Measurements from ENCODE around the gene ACVRL1. TPM values are rescaled to one million over a fixed set of nuclear protein-coding genes. Genes with fewer than 3 reads are reported as not detected.

Gene ACVRL1
- total RNA-seq, 1 donor from 2014 or later, result 82.7 TPM

- DNase-seq, result no peak
Measured at GRCh38 chr12:51970904-51971646, 63.8 kb downstream of the ACVRL1 start.

- DNase-seq, result no peak
Measured at GRCh38 chr12:51971679-51972421, 64.5 kb downstream of the ACVRL1 start.

- no peak for DNase-seq
Measured at GRCh38 chr12:51972422-51972812, 65.1 kb downstream of the ACVRL1 start.

GRCh38 chr12:51972849-51973273, 65.6 kb downstream of the ACVRL1 start:
- DNase-seq, result no peak

Other genes starting within 250 kb of the ACVRL1 start
- gene FIGNL2, start 58.8 kb upstream of the ACVRL1 start, total RNA-seq, result 0.72 TPM
- gene ANKRD33, start 19.4 kb upstream of the ACVRL1 start, total RNA-seq, result not detected
- 19.8 TPM for gene ACVR1B, start 44.2 kb downstream of the ACVRL1 start, total RNA-seq
- 25.5 TPM for gene TAMALIN, start 99.4 kb downstream of the ACVRL1 start, total RNA-seq
- 65.6 TPM for gene NR4A1, start 143.9 kb downstream of the ACVRL1 start, total RNA-seq
- gene ATG101, start 162.5 kb downstream of the ACVRL1 start, total RNA-seq, result 30.3 TPM
- 0.82 TPM for gene SMIM41, start 172.2 kb downstream of the ACVRL1 start, total RNA-seq

Measured in tongue (tissue), 2 donors.